ENCODE measurements around the gene PIWIL1.

PIWIL1 gene

DNA sequence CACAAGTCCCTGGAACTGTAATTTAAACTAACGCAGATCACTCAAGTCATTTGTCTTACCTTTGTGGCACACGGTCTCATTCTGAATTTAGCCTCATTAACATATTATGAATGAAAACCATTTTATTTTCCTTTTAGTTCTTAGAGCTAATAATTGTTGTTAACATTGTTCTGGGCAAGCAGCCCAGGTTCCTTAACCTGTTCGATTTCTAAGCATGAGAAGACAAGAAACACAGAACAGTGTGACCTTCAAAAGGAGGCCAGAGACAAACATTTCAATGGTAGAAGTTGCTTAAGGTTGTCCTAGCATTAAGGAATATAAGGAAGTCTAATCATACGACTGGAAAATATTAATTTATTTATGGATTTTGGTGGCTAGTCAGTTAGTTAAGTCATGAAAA is 35.2 kb downstream of the PIWIL1 start:
- DNase-seq (ENCODE audit: low read depth in 3 of 3, low spot score in 1 of 3), result no peak

DNA sequence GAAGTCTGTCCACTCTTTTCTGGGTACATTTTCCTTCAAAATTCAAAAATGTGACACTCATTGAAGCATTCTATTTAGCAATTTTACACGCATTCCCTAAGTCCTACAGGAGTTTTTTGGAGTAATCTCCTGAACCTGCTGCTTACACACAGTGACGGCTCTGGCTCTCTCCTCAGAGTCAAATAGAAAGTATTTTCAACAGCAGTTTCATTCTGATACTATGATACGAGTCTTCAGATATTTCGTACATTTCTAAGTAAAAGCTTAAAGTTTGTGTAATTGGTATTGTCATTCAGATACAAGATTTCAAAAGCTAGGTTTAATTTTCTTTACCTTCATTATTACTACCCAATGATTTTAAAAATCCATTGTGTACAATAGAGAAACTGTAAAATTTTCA is 36.4 kb downstream of the PIWIL1 start:
- no peak for DNase-seq (ENCODE audit: low read depth in 3 of 3, low spot score in 1 of 3)

DNA sequence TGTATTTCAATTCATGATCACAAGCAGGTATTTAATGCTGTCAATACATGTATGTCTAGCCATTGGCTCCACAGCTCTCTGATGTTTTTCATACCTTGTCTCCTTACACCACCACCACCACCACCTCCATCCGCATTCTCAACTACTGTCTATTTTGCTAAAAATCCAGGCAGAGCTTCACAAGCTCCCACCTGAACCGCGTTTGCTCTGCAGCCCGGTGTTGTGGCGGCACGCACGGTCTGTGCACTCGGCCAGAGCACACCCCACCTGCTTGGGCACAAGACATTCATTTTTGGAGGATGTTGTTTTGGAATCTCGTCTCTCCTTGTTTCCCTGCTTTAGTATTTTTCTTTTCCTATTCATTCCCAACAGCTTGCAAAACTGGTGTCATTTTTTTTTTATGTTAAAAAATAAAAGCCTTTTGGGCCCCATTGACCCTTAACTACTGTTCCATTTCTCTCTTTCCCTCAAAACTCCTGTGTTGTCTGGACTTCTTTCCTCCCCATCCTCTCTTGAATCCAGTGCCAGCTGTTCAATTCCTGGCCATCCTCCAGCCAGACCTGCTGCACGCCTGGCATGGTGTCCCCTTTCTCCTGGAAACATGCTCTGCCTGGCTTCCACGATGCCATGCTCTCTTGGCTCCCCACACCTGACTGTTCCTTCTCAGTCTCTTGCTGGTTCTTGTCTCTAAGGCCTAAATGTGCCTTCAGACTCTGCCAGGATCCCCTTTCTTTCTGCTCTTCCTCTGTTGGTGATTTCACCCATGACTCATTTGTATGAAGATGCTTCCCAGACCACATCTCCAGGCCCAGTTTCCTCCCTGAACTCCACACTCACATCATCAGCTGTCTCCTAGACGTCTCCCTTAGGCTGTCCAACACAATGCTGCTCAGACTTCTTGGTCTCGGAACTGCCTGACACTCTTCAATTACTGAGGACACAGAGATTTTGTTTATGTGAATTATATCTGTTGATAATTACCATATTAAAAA is 37.9 kb downstream of the PIWIL1 start:
- no peak for DNase-seq (ENCODE audit: low read depth in 3 of 3, low spot score in 1 of 3)

DNA sequence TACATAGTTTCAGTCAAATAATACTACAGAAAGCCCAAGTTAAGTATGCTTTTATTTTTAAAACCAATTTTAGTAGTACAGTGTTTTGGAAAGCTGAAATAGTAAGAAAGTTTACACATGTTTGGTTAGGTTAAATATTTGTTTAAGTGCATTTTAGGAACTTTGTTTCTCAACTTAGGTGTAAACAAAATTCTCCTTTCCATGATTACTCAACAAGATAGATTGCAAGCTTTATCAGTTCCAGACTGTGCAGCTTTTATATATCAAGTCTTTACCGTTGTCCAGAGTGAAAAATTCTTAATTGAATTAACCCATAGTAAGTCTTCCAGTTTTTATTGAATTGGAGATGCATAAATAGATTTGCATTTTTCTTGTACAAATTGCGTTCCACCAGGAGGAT is 45.1 kb downstream of the PIWIL1 start:
- DNase-seq (ENCODE audit: low read depth in 3 of 3, low spot score in 1 of 3), result no peak

DNA sequence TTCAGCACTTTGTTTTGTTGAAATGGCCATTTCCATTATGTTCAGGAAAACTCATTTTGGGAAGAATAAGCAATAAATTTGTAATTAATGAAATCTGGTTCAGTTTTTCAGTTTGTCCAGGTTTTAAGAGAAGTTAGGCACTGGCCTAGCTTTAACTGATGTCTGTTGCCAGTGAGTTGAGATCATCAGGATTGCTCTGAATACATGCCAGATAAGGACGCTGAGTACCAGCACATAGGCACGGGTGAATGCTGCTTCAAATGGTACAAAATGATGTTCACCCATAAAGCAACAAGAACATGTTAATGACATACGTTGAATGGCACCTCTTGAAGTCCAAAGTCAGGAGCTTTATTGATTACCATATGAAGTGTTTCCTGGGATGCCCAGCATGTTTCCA is 46.5 kb downstream of the PIWIL1 start:
- DNase-seq (ENCODE audit: low read depth in 3 of 3, low spot score in 1 of 3), result no peak

DNA sequence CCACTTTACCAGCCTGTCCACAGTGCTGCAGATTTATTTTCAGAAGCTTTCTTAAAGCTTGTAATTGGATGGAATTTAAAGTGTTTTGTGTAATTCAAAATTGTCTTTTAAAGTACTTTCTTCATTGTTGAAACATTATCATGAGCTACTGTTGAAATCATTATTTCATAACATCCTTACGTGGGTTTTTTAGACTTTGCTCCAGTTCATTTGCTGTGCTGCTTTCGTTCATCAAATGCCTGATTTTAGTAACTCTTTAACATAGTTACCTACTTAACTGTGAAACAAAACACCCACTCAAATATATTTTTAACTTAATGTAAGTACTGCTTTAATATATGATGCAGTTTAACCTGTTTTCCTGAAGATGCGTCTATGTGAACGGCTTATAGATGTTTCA is 47.5 kb downstream of the PIWIL1 start:
- no peak for DNase-seq (ENCODE audit: low read depth in 3 of 3, low spot score in 1 of 3)

DNA sequence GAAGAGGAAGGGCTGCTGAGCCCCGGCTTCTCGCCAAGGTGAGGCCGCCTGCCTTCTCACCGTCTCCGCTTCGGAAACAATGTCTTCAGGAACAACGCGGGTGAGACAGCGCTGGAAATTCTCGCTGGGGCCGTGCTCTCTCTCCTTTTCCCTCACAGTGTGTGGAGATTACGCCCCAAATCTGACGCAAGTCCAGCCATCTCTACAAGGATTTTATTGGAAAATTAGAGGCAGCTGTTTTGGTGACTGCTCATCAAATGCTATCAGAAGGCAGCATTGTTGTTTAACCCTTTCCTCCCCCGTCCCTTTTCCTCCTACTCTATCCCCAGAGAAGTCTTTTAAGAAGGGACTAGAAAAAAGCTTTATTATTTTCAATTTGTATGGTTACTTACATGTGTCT is 53.5 kb downstream of the PIWIL1 start:
- no peak for DNase-seq (ENCODE audit: low read depth in 3 of 3, low spot score in 1 of 3)

DNA sequence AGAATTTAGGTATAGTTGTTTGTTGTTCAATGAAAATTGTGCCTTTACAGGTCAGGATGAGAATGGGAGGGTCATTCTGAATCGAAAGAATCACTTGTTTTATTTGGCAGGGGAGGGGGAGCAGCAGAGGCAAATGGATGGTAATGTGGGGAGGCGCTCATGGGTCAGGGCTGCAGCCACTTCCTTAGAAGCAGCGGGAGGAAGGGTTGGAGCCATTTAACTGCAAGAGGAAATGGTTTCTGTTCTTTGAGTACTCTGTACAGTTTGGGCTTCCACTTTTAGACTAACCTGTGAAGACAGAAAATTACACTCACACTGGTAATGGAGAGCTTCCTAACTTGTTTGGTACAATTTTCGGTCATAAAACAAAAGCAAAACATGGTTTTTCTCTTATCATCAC is 57.2 kb downstream of the PIWIL1 start:
- no peak for DNase-seq (ENCODE audit: low read depth in 3 of 3, low spot score in 1 of 3)

DNA sequence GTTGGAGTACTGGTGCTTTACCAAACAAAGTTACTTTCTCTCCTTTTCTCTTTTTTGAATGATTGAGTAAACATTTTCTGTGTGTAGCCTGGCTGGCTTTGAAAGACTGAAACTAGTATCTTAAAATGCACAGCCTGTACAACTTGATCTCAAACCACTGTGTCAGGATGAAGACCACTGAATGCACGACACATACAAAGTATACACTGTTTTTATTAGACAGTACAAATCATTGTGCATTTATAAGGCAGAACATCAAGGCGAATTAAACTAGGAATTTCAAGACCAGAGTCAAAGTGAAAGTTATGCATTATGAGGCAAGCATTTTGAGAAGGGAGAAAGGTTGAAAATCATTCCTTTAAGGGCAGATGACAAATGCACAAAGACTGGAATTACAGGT is 59.0 kb downstream of the PIWIL1 start:
- no peak for DNase-seq (ENCODE audit: low read depth in 3 of 3, low spot score in 1 of 3)

DNA sequence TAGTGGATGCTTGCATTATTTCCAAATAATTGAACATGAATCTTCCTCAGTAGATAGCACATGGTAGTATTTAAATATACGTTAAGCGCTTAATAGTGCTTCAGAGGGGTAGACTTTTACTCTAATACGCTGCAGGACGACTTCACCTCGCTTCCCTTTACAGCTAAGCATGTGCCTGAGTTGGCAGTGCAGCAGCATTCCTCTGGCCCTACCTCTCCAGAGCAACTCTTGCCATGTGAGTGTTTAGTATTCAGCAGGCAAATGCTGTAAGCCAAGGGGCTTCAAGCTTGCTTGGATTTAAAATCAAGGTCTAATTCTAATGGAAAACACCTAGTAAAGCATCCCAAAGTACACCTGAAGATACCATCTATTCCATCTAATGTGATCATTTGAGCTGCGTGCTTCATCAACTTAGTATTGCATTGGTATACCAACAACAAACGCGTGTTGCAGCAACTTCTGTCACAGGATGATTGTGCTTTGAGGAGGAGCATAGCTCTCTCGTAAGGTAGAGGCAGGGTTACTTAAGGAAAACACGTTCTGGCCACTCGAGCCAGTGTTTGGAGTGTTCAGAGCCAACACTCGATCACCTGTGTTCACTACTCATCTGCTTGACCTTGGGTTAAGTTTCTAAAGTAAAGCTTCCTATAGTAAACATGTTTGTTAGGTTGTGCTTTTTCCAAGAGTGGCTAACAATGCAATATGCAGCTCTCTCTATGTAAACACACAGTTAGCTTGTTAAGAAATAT is 60.6 kb downstream of the PIWIL1 start:
- no peak for DNase-seq (ENCODE audit: low read depth in 3 of 3, low spot score in 1 of 3)

DNA sequence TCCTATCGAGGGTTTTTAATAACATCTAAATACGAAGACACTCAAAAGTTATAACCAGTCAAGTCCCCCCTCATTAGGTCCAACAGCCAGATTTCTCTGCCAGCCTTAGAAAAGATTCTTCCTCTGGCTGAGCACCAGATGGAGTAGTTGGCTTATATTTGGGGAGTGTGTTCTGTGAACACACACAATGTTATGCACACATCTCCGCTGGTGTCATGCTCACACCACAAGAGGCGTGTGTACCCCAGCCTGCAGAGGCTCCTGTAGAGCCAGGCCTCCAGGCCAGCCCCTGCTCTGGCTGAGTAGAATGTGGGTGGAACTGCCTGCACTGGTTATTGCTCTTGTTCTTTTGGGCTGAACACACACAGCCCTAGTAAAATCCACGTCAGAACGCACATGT is 64.0 kb downstream of the PIWIL1 start:
- no peak for DNase-seq (ENCODE audit: low read depth in 3 of 3, low spot score in 1 of 3)

DNA sequence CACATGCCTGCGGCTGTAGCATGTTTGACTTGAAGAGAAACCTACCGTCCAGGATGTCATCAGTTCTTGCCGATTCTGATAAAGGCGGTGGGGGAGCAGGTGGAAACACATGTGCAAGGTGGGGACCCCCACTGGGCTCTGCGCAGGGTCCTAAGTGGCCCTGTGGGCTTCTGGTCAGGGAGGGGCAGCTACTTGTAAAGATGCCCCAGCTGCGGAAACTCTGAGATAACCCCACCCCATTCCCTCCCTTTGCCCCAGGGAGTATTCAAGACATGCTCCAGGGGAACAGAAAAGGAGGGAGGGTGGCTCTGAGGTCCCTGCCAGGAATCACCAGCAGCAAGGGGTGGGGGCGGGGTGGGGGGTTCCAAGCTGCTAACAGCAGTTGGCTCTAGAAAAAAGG is 67.6 kb downstream of the PIWIL1 start:
- no peak for DNase-seq (ENCODE audit: low read depth in 3 of 3, low spot score in 1 of 3)

DNA sequence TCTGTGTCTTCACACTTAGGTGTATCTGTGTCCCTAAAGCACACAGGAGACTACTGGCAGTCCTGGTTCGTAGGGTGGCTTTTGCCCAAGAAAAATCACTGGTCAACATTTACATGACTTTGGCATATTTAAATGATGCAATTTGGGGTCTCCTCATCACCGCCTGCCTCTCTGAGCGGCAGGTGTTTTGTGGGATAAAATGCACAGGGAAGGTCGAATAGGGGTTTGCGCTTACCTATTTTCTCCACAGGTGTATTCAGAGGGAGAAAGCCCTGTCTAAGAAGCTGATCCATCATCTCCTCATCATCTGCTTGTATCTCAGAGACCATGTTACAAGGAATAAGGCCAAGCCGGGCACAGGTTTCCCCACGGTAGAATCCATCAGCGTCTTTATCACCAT is 74.7 kb downstream of the PIWIL1 start:
- DNase-seq (ENCODE audit: low read depth in 3 of 3, low spot score in 1 of 3), result no peak

DNA sequence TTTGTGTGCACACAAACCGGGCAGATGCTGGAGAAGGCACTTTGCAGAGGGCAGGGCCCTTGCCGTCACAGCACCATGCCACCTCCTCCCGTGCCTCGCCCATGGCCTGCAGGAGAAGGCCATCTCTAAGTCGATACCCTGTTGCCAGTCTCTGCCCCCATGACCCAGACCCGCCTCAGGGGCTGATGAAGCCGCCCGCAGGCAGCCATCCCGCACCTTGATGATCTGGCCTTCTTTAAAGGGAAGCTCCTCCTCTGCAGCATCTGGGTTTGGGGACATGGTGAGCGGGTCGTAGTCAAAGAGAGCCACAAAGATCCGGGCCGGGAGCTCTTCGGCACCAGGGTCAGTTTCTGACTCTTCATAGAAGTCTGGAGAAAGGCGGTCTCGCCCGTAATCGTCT is 76.2 kb downstream of the PIWIL1 start:
- DNase-seq (ENCODE audit: low read depth in 3 of 3, low spot score in 1 of 3), result no peak

DNA sequence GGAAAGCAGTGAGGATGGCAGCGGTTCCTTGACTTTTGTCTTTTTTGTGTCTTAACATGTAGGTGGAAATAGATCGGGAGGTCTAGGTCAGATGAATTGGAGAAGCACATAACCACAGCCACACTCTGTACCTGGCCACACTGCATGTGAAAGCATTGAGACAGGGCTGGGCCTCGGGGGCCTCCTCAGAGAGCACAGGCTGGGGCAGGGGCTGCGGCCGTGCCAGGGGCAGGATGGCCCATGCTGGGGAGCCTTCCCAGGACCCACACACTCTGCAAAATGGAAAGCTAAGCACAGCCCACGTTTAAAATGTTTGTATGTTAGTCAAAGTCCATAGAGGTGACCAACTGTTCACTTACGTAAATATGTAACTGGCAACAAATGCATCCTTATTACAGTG is 76.7 kb downstream of the PIWIL1 start:
- DNase-seq (ENCODE audit: low read depth in 3 of 3, low spot score in 1 of 3), result no peak

DNA sequence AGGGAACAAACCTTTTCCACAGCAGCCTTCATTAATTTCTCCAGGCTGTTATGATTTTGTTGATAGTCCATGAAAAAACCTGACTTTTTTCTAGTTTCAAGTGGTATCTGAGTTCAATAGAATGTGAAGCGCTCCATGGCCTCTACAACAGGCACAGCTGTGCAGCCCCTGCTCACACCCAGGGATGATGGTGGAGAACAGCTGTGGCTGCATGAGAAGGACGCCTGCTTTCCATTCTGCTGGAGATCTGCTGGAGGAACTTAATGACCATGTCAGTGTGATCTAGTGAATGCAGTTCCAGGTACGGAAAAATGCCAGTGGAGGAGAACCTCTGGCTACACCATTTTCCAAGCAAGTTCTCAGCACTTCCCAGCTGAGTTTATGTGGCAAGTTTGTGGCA is 80.6 kb downstream of the PIWIL1 start:
- no peak for DNase-seq (ENCODE audit: low read depth in 3 of 3, low spot score in 1 of 3)

DNA sequence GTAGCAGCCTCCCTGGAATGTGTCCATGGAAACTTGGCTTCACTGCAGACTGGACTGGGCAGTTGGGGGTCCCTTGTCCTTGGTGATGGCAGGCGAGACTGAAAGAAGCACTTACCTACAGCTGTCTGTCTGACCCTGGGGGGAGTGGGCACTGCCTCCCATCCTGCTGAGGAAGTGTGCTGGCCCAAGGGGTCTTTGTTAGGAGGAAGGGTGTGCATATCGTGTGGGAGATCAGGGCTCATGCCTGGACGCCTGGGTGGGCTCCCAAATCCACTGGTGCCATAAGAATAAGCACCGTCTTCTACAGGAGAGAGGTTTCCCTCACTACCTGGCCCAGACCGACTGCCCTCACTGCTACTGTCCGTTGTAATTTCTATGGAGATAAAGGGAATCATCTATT is 81.4 kb downstream of the PIWIL1 start:
- DNase-seq (ENCODE audit: low read depth in 3 of 3, low spot score in 1 of 3), result no peak

DNA sequence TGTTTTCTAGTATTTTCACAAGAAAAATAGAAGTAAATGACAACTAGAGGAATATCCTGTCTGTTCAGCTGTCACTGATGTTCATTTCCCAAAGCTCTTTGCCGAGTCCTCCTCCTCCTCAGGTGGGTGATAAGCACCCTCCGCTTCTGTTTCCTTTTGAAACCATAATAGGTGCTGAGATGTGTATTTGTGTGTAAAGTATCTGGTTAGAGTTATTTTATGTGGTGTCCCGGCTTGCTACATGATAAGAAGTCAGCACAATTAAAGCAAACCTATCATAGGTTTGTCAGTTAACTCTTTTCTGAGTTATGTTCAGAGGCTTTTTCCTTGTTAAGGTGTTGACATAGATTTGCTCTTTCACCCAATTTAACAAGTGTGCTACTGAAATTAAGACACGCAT is 82.4 kb downstream of the PIWIL1 start:
- DNase-seq (ENCODE audit: low read depth in 3 of 3, low spot score in 1 of 3), result no peak

DNA sequence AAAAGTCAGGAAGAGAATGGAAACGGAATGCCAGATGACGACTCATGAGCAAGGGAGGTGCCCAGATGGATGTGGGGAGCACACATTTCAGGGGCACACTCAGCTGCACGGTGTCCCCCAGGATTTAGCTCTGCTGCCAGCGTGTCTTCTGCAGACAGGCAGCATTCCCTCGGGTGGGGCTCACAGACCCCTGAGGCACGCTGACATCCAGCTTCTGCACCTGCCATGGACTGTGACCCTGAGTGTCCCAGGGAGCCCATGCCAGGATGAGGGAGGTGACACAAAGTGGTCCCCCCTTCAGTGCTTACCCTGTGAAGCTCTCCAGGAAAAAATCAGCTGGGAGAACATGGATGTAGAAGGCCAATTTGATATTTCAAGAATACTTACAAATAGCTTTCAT is 84.2 kb downstream of the PIWIL1 start:
- no peak for DNase-seq (ENCODE audit: low read depth in 3 of 3, low spot score in 1 of 3)

Measured in stimulated activated CD4-positive, alpha-beta T cell treated with anti-CD3 and anti-CD28 coated beads, TNF-alpha, amount 100 ng/mL, for 1 hour (primary cell).